ENCODE data around the gene NUP210.

Gene NUP210

DNA sequence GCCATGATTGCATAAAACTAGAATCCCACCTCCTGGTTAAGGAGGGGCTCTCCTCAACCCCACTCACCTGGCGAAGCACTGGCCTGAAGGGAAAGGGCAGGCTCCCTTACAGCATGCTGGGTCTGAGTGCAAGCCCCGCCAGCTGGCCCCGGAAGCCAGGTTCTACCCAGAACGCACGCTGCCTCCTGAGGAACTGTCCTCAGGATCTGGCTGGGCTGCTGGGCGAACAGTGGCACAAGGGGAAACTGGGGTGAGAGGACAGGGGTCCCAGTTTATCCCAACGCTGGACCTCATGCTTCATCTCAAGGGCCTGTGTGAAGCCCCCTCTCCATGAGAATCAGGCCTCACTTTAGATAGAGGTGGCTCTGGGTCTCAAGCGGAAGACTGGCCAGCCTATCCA lies 47.5 kb downstream of the NUP210 start:
- no peak for DNase-seq

DNA sequence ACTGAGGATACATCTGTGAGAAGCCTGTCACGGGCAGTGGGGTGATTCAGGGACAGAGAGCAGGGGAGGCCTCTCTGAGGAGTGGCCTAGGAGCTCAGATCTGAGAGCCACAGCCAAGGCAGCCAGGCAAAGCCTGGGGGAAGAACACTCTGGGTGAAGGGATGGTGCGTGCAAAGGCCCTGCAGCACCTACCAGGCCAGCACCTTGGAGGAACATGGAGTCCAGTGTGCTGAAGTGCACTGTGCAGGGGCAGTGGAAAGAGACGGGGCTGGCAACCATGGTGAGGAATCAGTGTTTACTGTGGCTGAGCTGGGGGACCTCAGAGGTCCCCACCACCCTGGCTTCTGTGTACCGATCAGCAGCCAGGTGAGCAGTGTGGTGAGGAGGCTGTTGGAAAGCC lies 48.0 kb downstream of the NUP210 start:
- DNase-seq, result no peak

- DNase-seq, result no peak
These were observed 48.7 kb downstream of the NUP210 start for GRCh38 chr3:13371100-13372075.

- no peak for DNase-seq
These were observed 49.5 kb downstream of the NUP210 start for GRCh38 chr3:13370609-13371008.

- no peak for DNase-seq
These were observed 50.1 kb downstream of the NUP210 start for GRCh38 chr3:13370055-13370454.

DNA sequence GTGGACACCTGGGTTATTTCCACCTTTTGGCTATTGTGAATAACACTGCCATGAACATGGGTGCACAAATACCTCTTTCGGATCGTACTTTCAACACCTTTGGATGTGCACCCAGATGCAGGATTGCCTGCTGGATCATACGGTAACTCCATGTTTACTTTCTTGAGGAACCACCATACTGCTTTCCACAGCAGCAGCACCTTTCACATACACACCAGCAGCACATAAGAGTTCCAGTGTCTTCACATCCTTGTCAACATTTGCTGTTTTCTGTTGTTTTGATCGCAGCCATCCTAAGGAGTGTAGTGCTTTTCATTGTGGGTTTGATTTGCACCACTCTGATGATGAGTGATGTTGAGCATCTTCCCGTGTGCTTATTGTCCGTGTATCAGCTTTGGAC lies 51.3 kb downstream of the NUP210 start:
- no peak for DNase-seq

- no peak for DNase-seq
These were observed 52.4 kb downstream of the NUP210 start for GRCh38 chr3:13367728-13368127.

- no peak for DNase-seq
These were observed 54.4 kb downstream of the NUP210 start for GRCh38 chr3:13365390-13366379.

DNA sequence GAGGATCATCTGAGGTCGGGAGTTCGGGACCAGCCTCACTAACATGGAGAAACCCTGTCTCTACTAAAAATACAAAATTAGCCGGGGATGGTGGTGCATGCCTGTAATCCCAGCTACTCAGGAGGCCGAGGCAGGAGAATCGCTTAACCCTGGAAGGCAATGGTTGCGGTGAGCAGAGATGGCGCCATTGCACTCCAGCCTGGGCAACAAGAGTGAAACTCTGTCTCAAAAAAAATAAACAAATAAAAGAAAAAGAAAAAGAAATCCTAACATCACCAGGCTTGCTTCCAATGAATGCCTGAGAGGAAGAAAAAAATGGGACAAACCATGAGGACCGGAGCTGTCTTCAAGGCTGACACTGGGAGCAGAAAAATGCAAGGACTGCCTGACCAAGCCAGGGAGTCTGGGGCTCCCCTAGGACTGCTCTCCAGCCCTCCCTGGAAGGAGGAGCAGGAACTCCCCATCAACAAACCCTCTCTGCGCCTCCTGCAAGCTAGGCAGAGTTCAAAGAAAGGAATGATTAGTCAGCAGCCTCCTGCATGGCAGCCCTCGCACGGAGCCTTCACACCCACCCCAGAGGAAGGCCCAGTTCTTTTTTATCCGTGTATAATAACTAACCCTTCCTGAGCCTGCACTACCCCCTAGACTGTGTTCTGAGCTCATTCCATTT lies 55.4 kb downstream of the NUP210 start:
- DNase-seq, result no peak

GRCh38 chr3:13362551-13362950 lies 57.6 kb downstream of the NUP210 start:
- DNase-seq, result no peak

- no peak for DNase-seq
These were observed 60.2 kb downstream of the NUP210 start for GRCh38 chr3:13359916-13360315.

DNA sequence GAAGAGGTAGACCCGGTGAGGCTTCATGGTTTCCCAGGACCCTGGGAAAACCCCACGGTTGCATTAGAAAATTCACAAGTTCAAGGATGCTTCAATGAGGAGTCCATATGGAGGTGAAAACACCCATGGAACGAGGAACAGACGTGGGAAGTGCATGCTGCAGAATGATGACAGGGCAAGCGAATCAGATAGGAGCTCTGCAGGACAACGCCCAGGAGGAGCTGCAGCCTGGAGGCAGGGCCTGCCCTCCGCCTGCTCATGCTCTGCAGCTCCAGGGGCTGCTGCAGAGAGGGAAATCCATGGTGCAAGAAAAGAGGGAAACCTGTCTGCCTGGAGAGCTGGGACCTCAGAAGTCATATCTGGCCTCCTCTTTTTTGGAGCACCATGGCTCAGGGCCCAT lies 61.5 kb downstream of the NUP210 start:
- DNase-seq, result no peak

GRCh38 chr3:13358051-13358450 lies 62.1 kb downstream of the NUP210 start:
- DNase-seq, result no peak

- no peak for DNase-seq
These were observed 63.0 kb downstream of the NUP210 start for GRCh38 chr3:13357074-13357473.

DNA sequence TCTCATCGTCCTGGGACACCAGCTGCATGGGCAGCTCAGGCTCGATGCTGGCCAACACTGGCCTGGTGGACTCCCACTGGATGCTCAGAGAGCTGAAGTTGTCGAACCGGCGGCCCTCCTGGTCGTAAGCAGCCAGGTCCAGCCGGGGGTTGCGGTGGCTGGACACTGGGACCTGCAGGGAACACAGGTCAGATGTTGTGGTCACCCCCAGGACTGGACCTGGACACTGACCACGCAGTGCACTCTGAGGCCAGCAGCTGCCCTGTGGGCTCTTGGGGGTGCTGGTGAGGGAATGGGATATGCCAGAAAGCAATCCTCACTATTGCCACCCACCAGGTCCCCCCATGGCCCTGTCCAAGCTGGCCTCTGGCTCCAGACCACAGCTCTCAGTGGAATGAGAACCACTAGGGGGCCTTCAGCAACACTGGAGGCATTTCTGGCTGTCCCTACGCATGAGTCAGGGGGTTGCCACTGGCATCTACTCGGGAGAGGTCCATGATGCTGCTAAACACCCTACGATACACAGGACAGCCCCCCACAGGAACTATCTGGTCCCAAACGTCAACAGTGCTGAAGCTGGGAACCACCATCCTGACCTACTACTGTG lies 66.1 kb downstream of the NUP210 start:
- DNase-seq, result no peak

DNA sequence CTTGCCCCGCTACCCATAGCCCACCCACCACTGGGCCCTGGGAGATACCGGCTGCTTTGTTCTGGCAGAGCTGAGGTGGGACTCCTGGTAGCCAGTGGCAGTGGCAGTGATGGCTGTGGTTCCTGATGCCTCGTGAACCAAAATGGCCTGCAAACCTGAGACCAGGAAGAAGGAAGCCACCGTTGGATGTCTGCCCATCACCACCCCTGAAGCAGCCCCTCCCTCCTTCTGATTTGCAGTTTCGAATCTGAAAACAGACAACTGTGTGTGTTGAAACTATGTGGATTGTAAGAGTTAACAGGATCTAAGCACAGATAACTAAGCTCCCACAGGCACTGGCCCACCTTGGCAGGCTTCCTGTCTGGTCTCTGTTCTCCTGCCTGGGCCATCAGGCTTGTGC lies 66.6 kb downstream of the NUP210 start:
- DNase-seq, result no peak

DNA sequence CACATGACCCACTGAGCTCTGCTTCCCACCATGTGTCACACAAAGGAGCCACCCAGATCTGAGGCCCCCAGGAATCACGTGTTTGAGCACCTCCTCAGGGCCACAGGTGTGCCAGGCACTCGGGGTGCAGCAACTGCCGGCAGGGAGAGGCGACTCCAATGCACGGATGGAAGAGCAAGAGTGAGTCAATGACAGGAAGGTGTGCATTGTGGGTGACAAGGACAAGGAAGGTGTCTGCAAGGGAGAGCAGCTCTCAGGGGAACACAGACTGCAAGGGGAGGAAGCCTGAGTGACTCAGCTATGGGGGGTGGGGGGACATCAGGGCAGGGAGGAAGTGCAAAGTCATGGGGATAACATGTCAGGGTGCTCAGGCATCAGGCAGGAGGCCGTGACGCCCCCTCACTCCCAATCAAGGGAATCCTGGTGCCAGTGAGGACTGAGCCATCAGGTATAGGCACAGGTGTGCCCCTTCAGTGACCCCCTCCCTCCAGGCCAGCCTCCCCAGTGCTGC lies 67.4 kb downstream of the NUP210 start:
- no peak for DNase-seq

GRCh38 chr3:13349823-13350222 lies 70.3 kb downstream of the NUP210 start:
- DNase-seq, result no peak

GRCh38 chr3:13348661-13349396 lies 71.3 kb downstream of the NUP210 start:
- DNase-seq, result no peak

- DNase-seq, result no peak
These were observed 72.0 kb downstream of the NUP210 start for GRCh38 chr3:13348100-13348499.

DNA sequence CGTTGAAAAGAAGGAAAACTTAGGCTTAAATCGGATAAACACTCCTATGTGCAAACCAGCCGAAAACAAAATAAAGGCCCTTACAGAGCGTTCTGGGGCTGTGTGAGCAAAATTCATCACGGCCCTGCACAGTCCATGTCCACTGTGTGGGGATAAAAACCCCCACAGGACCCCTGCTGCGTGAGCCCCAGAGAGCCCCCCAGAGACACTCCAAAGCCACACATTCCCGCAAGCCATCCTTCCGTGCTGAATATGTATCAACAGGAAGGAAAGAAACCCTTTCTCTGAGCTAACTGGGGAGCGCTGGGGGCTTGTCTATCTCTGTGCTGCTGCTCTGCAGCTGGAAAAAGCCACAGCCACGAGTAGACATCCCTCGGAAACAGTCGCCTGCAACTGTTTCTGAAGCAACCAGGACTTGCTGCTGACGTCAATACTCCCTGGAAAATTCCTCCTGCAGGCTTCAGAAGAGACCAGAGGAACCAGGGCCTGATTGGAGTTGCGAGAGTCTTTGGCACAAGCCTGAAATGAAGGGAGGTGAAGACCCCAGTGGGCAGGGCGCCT lies 72.7 kb downstream of the NUP210 start:
- DNase-seq, result no peak
